H1 (cell line): ENCODE results near the gene MYL3.

Experiments used
- CEBPB ChIP-seq: IDR thresholded peaks from 2 replicates; pipeline ENCODE4 v1.6.1; 2012; ENCODE audit warnings: low read depth, low read length
- EZH2 ChIP-seq: fragments of 200-600 bp; sonication (generic); IDR thresholded peaks from 2 replicates; pipeline ENCODE4 v1.7.1; 2012; ENCODE audit warnings: low read depth, mild to moderate bottlenecking, moderate library complexity, low read length, inconsistent platforms; ENCODE audit not compliant: severe bottlenecking
- FOSL1 ChIP-seq: IDR thresholded peaks from 2 replicates; pipeline ENCODE4 v1.6.1; 2011; ENCODE audit warnings: mild to moderate bottlenecking, low read depth, low read length, moderate library complexity; ENCODE audit not compliant: insufficient read depth
- GABPA ChIP-seq: IDR thresholded peaks from 2 replicates; pipeline ENCODE4 v1.6.1; 2011; ENCODE audit warnings: mild to moderate bottlenecking, low read length, moderate library complexity, borderline replicate concordance; ENCODE audit not compliant: insufficient read depth
- HDAC6 ChIP-seq: IDR thresholded peaks from one replicate; pipeline ENCODE4 v1.7.1; 2012; ENCODE audit warnings: low read depth, mild to moderate bottlenecking, inconsistent platforms, low read length, moderate library complexity
- JUN ChIP-seq: IDR thresholded peaks from 2 replicates; pipeline ENCODE4 v1.6.1; 2011; ENCODE audit warnings: low read depth, mild to moderate bottlenecking, improper control_type of control experiment, low read length
- JUND ChIP-seq: IDR thresholded peaks from 2 replicates; pipeline ENCODE4 v1.6.1; 2011; ENCODE audit warnings: mild to moderate bottlenecking, improper control_type of control experiment, low read length
- KDM1A ChIP-seq: fragments of 200-600, 300-600 bp; sonication (generic); IDR thresholded peaks from 2 replicates; pipeline ENCODE4 v1.7.1; 2016; ENCODE audit warnings: mild to moderate bottlenecking, low read length, borderline replicate concordance
- NRF1 ChIP-seq: IDR thresholded peaks from 2 replicates; pipeline ENCODE4 v1.6.1; 2011; ENCODE audit warnings: mild to moderate bottlenecking, low read depth, low read length, improper control_type of control experiment
- POLR2A ChIP-seq, 2 experiments: IDR thresholded peaks; 1 replicate in 1 of 2; 2 replicates in 1 of 2; pipeline ENCODE4 v1.6.1; 2011; ENCODE audit warnings: low read depth in 2 of 2, low read length in 2 of 2, mild to moderate bottlenecking in 2 of 2; ENCODE audit errors: control extremely low read depth in 1 of 2
- RFX5 ChIP-seq: IDR thresholded peaks from 2 replicates; pipeline ENCODE4 v1.6.1; 2011; ENCODE audit warnings: low read depth, low read length, improper control_type of control experiment, borderline replicate concordance
- SP1 ChIP-seq: IDR thresholded peaks from 2 replicates; pipeline ENCODE4 v1.6.1; 2011; ENCODE audit warnings: low read depth, low read length
- TAF1 ChIP-seq: IDR thresholded peaks from 2 replicates; pipeline ENCODE4 v1.6.1; 2011; ENCODE audit warnings: mild to moderate bottlenecking, low read depth, low read length
- TF ChIP-seq, protein P1 (sequence below), 3 experiments: IDR thresholded peaks; 1 replicate in 2 of 3; 2 replicates in 1 of 3; pipeline versions ENCODE4 v1.5.1 to v1.6.1; 2011; ENCODE audit warnings: low read length in 3 of 3, mild to moderate bottlenecking in 3 of 3, inconsistent platforms in 2 of 3, low read depth in 1 of 3, moderate library complexity in 1 of 3; ENCODE audit not compliant: insufficient read depth in 1 of 3; ENCODE audit errors: control extremely low read depth in 1 of 3

DNA sequence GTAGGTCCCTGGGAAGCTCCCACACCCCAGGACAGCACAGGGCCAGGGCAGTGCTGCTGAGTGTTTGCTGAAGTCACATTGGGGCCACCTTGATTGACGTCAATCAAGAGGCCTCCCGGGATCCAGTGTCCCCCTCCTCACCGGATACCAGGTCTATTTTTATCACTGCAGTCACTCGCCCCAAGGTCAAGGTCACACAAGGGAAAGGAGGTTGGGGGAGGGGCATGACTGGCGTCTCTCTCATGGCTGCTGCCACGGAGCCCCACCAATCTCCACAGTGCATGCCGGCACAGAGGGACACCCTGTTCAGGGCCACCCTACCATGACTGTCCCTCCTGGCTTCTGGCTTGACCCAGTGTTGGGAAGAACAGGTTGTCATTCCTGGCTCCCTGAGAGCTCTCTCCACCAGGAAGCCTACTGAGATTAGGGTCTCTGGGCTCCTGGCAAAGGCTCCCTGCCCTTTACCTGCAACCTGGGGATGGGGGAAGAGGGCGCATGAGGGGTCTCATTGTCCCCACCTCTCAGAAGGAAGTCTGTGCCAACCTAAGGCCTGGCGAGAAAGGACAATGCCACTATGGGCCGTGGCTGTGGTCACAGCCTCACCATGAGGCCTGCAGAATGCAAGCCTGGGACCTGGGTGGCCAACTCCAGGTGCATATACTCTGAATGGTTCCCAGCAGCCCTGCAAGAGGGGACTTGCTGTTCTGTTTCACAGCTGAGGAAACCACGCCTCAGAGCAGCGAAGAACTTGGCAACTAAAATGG is 1.5 kb downstream of the MYL3 start:
- TF ChIP-seq POLR2A (IDR thresholded peaks at IDR 0.05; ENCODE audit: control extremely low read depth in 1 of 2, low read depth in 2 of 2, low read length in 2 of 2) (no peak), NRF1 (no peak), JUN (no peak), EZH2 (no peak), TAF1 (no peak), GABPA (no peak), HDAC6 (no peak), JUND (no peak), KDM1A (no peak), SP1 (no peak), CEBPB (no peak), FOSL1 (no peak), RFX5 (no peak)
- TF ChIP-seq, protein P1, sequence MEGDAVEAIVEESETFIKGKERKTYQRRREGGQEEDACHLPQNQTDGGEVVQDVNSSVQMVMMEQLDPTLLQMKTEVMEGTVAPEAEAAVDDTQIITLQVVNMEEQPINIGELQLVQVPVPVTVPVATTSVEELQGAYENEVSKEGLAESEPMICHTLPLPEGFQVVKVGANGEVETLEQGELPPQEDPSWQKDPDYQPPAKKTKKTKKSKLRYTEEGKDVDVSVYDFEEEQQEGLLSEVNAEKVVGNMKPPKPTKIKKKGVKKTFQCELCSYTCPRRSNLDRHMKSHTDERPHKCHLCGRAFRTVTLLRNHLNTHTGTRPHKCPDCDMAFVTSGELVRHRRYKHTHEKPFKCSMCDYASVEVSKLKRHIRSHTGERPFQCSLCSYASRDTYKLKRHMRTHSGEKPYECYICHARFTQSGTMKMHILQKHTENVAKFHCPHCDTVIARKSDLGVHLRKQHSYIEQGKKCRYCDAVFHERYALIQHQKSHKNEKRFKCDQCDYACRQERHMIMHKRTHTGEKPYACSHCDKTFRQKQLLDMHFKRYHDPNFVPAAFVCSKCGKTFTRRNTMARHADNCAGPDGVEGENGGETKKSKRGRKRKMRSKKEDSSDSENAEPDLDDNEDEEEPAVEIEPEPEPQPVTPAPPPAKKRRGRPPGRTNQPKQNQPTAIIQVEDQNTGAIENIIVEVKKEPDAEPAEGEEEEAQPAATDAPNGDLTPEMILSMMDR (IDR thresholded peaks at IDR 0.05; ENCODE audit: control extremely low read depth in 1 of 3, insufficient read depth in 1 of 3, low read depth in 1 of 3, low read length in 3 of 3), result no peak
